ENCODE measurements around the gene VNN1.

VNN1 gene, protein sequence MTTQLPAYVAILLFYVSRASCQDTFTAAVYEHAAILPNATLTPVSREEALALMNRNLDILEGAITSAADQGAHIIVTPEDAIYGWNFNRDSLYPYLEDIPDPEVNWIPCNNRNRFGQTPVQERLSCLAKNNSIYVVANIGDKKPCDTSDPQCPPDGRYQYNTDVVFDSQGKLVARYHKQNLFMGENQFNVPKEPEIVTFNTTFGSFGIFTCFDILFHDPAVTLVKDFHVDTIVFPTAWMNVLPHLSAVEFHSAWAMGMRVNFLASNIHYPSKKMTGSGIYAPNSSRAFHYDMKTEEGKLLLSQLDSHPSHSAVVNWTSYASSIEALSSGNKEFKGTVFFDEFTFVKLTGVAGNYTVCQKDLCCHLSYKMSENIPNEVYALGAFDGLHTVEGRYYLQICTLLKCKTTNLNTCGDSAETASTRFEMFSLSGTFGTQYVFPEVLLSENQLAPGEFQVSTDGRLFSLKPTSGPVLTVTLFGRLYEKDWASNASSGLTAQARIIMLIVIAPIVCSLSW

GRCh38 chr6:132713352-132714134 is at the start of gene VNN1:
TSS of gene VNN1 (minus strand) at chr6:132714055. CDS start at chr6:132714035, 20 bp downstream.
- Histone ChIP-seq H3K27ac (no peak within 1 kb of the TSS), H3K4me3 (ENCODE audit: low read depth, low read length) (no peak within 1 kb of the TSS)
- DNase-seq = no peak

GRCh38 chr6:132763269-132763668 is 49.4 kb upstream of the VNN1 start:
- no peak for TF ChIP-seq CTCF (IDR thresholded peaks at IDR 0.05; ENCODE audit: low read depth, low read length)
- Histone ChIP-seq H3K4me3 (ENCODE audit: low read depth, low read length) (no peak overlapping the region), H3K9me3 (ENCODE audit: severe bottlenecking) (no peaks in the 10 kb centered on the region), H3K36me3 (no peaks in the 10 kb centered on the region), H3K27me3 (ENCODE audit: insufficient read depth, low read depth, severe bottlenecking) (peaks cover 71% of the 10 kb centered on the region), H3K27ac (no peak overlapping the region)
- DNase-seq = no peak

More at GRCh38 chr6:132713352-132714134, at the start of gene VNN1:
- TF ChIP-seq CTCF (IDR thresholded peaks at IDR 0.05; ENCODE audit: low read depth, low read length) = no peak
- Histone ChIP-seq H3K27me3 (ENCODE audit: insufficient read depth, low read depth, severe bottlenecking) (peaks cover 76% of the 10 kb centered on the region), H3K9me3 (ENCODE audit: severe bottlenecking) (no peaks in the 10 kb centered on the region), H3K36me3 (no peaks in the 10 kb centered on the region)

- Histone ChIP-seq H3K36me3 (no peaks in the 10 kb centered on the region), H3K27me3 (ENCODE audit: insufficient read depth, low read depth, severe bottlenecking) (peaks cover 88% of the 10 kb centered on the region), H3K27ac (no peak overlapping the region), H3K4me3 (ENCODE audit: low read depth, low read length) (no peak overlapping the region), H3K9me3 (ENCODE audit: severe bottlenecking) (no peaks in the 10 kb centered on the region)
- TF ChIP-seq CTCF (IDR thresholded peaks at IDR 0.05; ENCODE audit: low read depth, low read length) = no peak
- DNase-seq = no peak
These were observed 46.4 kb upstream of the VNN1 start for GRCh38 chr6:132760256-132760655.

DNA sequence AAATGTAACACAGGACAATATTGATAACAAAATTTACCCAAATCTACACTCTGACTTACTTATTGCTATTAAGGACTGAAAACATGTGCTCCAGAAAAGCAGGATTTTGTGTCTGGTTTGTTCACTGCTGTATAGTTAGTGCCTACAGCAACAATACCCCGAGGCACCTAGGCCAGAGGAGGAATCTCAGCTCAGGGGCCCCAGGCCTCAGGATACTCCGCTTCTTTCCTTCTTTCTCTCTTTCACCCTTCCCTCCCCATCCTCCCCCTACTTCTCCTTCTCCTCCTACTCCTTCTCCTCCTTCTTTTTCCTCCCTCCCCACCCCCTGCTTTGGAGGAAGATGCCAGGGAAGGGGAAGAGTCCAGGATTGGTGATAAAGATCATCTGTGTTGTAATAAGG is 44.8 kb upstream of the VNN1 start:
- no peak for DNase-seq
- Histone ChIP-seq H3K9me3 (ENCODE audit: severe bottlenecking) (no peaks in the 10 kb centered on the region), H3K27me3 (ENCODE audit: insufficient read depth, low read depth, severe bottlenecking) (peaks cover 85% of the 10 kb centered on the region), H3K4me3 (ENCODE audit: low read depth, low read length) (no peak overlapping the region), H3K36me3 (no peaks in the 10 kb centered on the region), H3K27ac (no peak overlapping the region)
- TF ChIP-seq CTCF (IDR thresholded peaks at IDR 0.05; ENCODE audit: low read depth, low read length) = no peak

DNA sequence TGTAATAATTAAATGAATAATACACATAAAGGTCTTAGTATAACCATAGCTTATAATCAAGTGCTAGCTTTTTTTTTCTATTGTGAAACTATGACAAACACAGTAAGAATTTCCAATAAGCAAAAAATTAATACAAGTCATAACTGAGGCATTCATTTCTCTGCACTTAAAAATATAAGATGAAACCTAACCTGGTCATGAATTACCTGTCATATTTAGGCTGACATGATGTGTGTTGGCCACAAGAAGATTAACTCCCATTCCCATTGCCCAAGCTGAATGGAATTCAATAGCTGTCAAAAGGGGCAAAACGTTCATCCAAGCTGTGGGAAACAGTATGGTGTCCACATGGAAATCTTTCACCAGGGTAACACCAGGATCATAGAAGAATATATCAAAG is 38.4 kb upstream of the VNN1 start:
- Histone ChIP-seq H3K4me3 (ENCODE audit: low read depth, low read length) (no peak overlapping the region), H3K27me3 (ENCODE audit: insufficient read depth, low read depth, severe bottlenecking) (peaks cover 77% of the 10 kb centered on the region), H3K36me3 (no peaks in the 10 kb centered on the region), H3K27ac (no peak overlapping the region), H3K9me3 (ENCODE audit: severe bottlenecking) (no peaks in the 10 kb centered on the region)
- no peak for TF ChIP-seq CTCF (IDR thresholded peaks at IDR 0.05; ENCODE audit: low read depth, low read length)
- DNase-seq = no peak

All from WERI-Rb-1 (cell line).